Spleen (tissue), 7 donors: ENCODE results near the gene ADAMTS17.

Experiments
- CTCF ChIP-seq, 11 experiments: fragments of 200-600 bp in 7 of 11; fragments of 450-650 bp in 4 of 11; sonication (generic) in 4 of 11; IDR thresholded peaks in 8 of 11; conservative IDR thresholded peaks in 3 of 11; 1 replicate in 7 of 11; 2 replicates in 4 of 11; pipeline versions ENCODE4 v1.4.0 to v1.8.0; 2016 to 2021; ENCODE audit warnings: antibody characterized with exemption in 11 of 11, inconsistent platforms in 4 of 11, mild to moderate bottlenecking in 1 of 11
- POLR2AphosphoS5 ChIP-seq, 3 donors: sonication (generic); formaldehyde crosslinking; IDR thresholded peaks; one replicate each; pipeline ENCODE4 v1.5.1; 2017; ENCODE audit warnings: antibody characterized with exemption in 3 of 3
- donor health status: DM: no; HTN: no; CAD: no; lungs with moderate emphysema.
- donor health status: DM: no; HTN: no; CAD: no.
- donor health status: DM: no; HTN: no; CAD: no.

- TF ChIP-seq POLR2AphosphoS5 (IDR thresholded peaks at IDR 0.05) (no peak), CTCF (IDR thresholded peaks at IDR 0.05 in 8 of 11, conservative IDR thresholded peaks at IDR 0.05 in 3 of 11) (no peak)
These were observed 220.5 kb downstream of the ADAMTS17 start for GRCh38 chr15:100121285-100121684.
